GM12873 (cell line): ENCODE results near the gene CCDC91.

ENCODE experiments used
- CTCF ChIP-seq: IDR thresholded peaks from 2 replicates; pipeline ENCODE4 v1.5.1; 2012; ENCODE audit warnings: low read depth, mild to moderate bottlenecking, moderate library complexity, low read length, control low read depth; ENCODE audit not compliant: insufficient read depth; ENCODE audit errors: missing control alignments

The CCDC91 gene

GRCh38 chr12:28350502-28350901 lies 160.2 kb downstream of the CCDC91 start:
- no peak for TF ChIP-seq CTCF

- no peak for TF ChIP-seq CTCF
Measured at GRCh38 chr12:28351414-28351813, 161.2 kb downstream of the CCDC91 start.

- no peak for TF ChIP-seq CTCF
Measured at GRCh38 chr12:28355161-28355560, 164.9 kb downstream of the CCDC91 start.

GRCh38 chr12:28360253-28360652 lies 170.0 kb downstream of the CCDC91 start:
- no peak for TF ChIP-seq CTCF

- TF ChIP-seq CTCF, result no peak
Measured at GRCh38 chr12:28367326-28367725, 177.1 kb downstream of the CCDC91 start.

GRCh38 chr12:28367993-28368392 lies 177.7 kb downstream of the CCDC91 start:
- no peak for TF ChIP-seq CTCF

- no peak for TF ChIP-seq CTCF
Measured at GRCh38 chr12:28369483-28369882, 179.2 kb downstream of the CCDC91 start.
